Dermis microvascular lymphatic vessel endothelial cell (primary cell): ENCODE data around the gene UBASH3B. TPM values are rescaled to one million over a fixed set of nuclear protein-coding genes. Genes with fewer than 3 reads are reported as not detected.

Experiments used
- DNase-seq, 2 donors: peaks; one replicate each; pipeline versions ENCODE4 v3.0.0 to v3.0.0-alpha.2; 2010; ENCODE audit warnings: low read depth in 2 of 2
- total RNA-seq: library from RNA; depleted of rRNA; stranded (reverse); fragments of >200 nt; gene quantifications from 2 replicates; pipeline ENCODE4 v1.2.1, GENCODE V29; 2014

Gene UBASH3B
- total RNA-seq, 1 donor from 2014 or later: 3.2 TPM

- no peak for DNase-seq
Measured at GRCh38 chr11:122751292-122752070, 96.0 kb downstream of the UBASH3B start.

GRCh38 chr11:122754028-122754427 lies 98.5 kb downstream of the UBASH3B start:
- peak in 1 of 2 donors; percentile 13 for DNase-seq

- DNase-seq: peak in 1 of 2 donors; percentile 35
Measured at GRCh38 chr11:122754553-122755322, 99.2 kb downstream of the UBASH3B start.

- DNase-seq: no peak
Measured at GRCh38 chr11:122755409-122755808, 99.9 kb downstream of the UBASH3B start.

GRCh38 chr11:122755941-122756340 lies 100.4 kb downstream of the UBASH3B start:
- no peak for DNase-seq

- DNase-seq: no peak
Measured at GRCh38 chr11:122756417-122756816, 100.9 kb downstream of the UBASH3B start.

GRCh38 chr11:122757201-122757600 lies 101.7 kb downstream of the UBASH3B start:
- DNase-seq: no peak

- DNase-seq: no peak
Measured at GRCh38 chr11:122758339-122758738, 102.8 kb downstream of the UBASH3B start.

- DNase-seq: peak in 1 of 2 donors; percentile 86
Measured at GRCh38 chr11:122758974-122759373, 103.5 kb downstream of the UBASH3B start.

GRCh38 chr11:122763108-122763507 lies 107.6 kb downstream of the UBASH3B start:
- DNase-seq: no peak

- DNase-seq: no peak
Measured at GRCh38 chr11:122764371-122765090, 109.0 kb downstream of the UBASH3B start.

- DNase-seq: no peak
Measured at GRCh38 chr11:122765487-122766131, 110.1 kb downstream of the UBASH3B start.

GRCh38 chr11:122769126-122769780 lies 113.7 kb downstream of the UBASH3B start:
- peak in 1 of 2 donors; percentile 22 for DNase-seq

- peak in 1 of 2 donors; percentile 36 for DNase-seq
Measured at GRCh38 chr11:122772945-122773344, 117.4 kb downstream of the UBASH3B start.

GRCh38 chr11:122773781-122774266 lies 118.3 kb downstream of the UBASH3B start:
- DNase-seq: peak in 1 of 2 donors; percentile 39

GRCh38 chr11:122775675-122776271 lies 120.3 kb downstream of the UBASH3B start:
- no peak for DNase-seq

GRCh38 chr11:122776546-122776945 lies 121.0 kb downstream of the UBASH3B start:
- DNase-seq: no peak

- DNase-seq: peak in 1 of 2 donors; percentile 46
Measured at GRCh38 chr11:122777343-122777742, 121.8 kb downstream of the UBASH3B start.

GRCh38 chr11:122778148-122778547 lies 122.6 kb downstream of the UBASH3B start:
- peak in 1 of 2 donors; percentile 68 for DNase-seq

GRCh38 chr11:122779047-122779629 lies 123.6 kb downstream of the UBASH3B start:
- no peak for DNase-seq
